T-helper 1 cell treated with Interleukin-12 subunit alpha and Interleukin-12 subunit beta and Interleukin-4 antibody, amounts not matched to agents 30 μg/mL and 1 μg/mL, for 36 hours (primary cell): ENCODE data around the gene GRM7.

Experiments used
- H3K27ac Mint-ChIP-seq: one replicate; pipeline ENCODE4 v1.8.0; 2021; ENCODE audit warnings: mild to moderate bottlenecking, mixed read lengths
- H3K27me3 Mint-ChIP-seq: one replicate; pipeline ENCODE4 v1.8.0; 2021; ENCODE audit warnings: low read depth, mixed read lengths
- H3K36me3 Mint-ChIP-seq: one replicate; pipeline ENCODE4 v1.8.0; 2021; ENCODE audit warnings: low read depth, mixed read lengths
- H3K4me1 Mint-ChIP-seq: one replicate; pipeline ENCODE4 v1.8.0; 2021; ENCODE audit warnings: low read depth, mixed read lengths
- H3K4me3 Mint-ChIP-seq: one replicate; pipeline ENCODE4 v1.8.0; 2021; ENCODE audit warnings: mild to moderate bottlenecking, moderate library complexity, mixed read lengths
- H3K9me3 Mint-ChIP-seq: one replicate; pipeline ENCODE4 v1.8.0; 2021; ENCODE audit warnings: mixed read lengths

GRM7 gene

DNA sequence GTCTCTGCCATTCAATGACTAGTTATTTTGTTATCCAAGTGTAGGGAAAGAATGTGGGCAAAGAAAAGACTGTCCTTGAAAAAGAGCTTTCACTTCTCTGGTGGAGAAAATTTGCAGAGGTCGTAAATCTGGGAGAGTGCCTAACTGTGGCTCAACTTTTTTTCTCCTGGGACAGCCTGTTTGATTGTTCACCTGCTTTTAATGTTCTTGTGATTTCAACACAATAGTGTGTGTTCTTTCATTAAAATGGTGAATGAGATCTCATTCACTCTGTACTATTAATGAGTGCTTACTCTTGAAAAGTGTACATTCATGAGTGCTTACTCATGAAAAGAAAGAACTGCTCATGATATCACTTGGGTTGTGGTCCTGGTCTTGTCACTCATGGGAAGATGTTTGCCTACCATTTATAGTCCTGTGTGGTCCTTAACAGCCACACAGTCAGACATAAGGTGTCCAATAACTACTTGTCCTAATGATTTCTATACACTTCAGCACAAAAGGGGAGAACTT, 567.3 kb downstream of the GRM7 start:
- Mint-ChIP-seq H3K4me1 (no peaks in the 10 kb centered on the region), H3K27me3 (no peaks in the 10 kb centered on the region), H3K9me3 (peaks cover 10% of the 10 kb centered on the region), H3K4me3 (no peak overlapping the region), H3K27ac (no peak overlapping the region), H3K36me3 (no peaks in the 10 kb centered on the region)

- Mint-ChIP-seq H3K4me3 (no peak overlapping the region), H3K9me3 (peaks cover 17% of the 10 kb centered on the region), H3K27me3 (no peaks in the 10 kb centered on the region), H3K27ac (no peak overlapping the region), H3K36me3 (no peaks in the 10 kb centered on the region), H3K4me1 (no peaks in the 10 kb centered on the region)
Observed at GRCh38 chr3:7432610-7433009, 571.7 kb downstream of the GRM7 start.

DNA sequence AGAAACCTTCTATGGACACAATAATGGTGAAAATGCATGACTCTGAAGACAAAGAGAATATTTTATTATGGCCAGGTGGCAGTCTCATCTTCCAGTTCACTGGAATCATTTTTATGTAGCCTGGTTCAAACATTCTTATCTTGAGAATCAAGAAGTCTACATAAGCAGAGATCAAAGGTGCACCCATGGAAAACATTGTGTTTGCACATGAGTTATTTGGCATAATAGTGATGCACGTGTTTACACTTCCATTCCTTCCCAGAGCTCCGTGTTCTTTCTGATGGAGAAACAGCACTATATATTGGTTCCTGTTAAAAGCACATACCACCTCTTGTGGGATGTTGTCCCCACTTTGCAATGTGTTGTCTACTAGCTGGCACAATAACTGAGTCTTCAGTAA, 572.2 kb downstream of the GRM7 start:
- Mint-ChIP-seq H3K27me3 (no peaks in the 10 kb centered on the region), H3K27ac (no peak overlapping the region), H3K36me3 (no peaks in the 10 kb centered on the region), H3K9me3 (peaks cover 16% of the 10 kb centered on the region), H3K4me3 (no peak overlapping the region), H3K4me1 (no peaks in the 10 kb centered on the region)

GRCh38 chr3:7436542-7436941, 575.6 kb downstream of the GRM7 start:
- no peaks in the 10 kb centered on the region for H3K36me3 Mint-ChIP-seq
- H3K9me3 Mint-ChIP-seq, result peaks cover 9% of the 10 kb centered on the region

GRCh38 chr3:7437231-7437630, 576.3 kb downstream of the GRM7 start:
- H3K4me1 Mint-ChIP-seq, result no peaks in the 10 kb centered on the region
- H3K27ac Mint-ChIP-seq, result no peak overlapping the region
- no peaks in the 10 kb centered on the region for H3K27me3 Mint-ChIP-seq
- H3K9me3 Mint-ChIP-seq, result peaks cover 9% of the 10 kb centered on the region
- no peak overlapping the region for H3K4me3 Mint-ChIP-seq
- no peaks in the 10 kb centered on the region for H3K36me3 Mint-ChIP-seq

More at GRCh38 chr3:7436542-7436941, 575.6 kb downstream of the GRM7 start:
- Mint-ChIP-seq H3K27ac (no peak overlapping the region), H3K4me1 (no peaks in the 10 kb centered on the region), H3K27me3 (no peaks in the 10 kb centered on the region), H3K4me3 (no peak overlapping the region)

DNA sequence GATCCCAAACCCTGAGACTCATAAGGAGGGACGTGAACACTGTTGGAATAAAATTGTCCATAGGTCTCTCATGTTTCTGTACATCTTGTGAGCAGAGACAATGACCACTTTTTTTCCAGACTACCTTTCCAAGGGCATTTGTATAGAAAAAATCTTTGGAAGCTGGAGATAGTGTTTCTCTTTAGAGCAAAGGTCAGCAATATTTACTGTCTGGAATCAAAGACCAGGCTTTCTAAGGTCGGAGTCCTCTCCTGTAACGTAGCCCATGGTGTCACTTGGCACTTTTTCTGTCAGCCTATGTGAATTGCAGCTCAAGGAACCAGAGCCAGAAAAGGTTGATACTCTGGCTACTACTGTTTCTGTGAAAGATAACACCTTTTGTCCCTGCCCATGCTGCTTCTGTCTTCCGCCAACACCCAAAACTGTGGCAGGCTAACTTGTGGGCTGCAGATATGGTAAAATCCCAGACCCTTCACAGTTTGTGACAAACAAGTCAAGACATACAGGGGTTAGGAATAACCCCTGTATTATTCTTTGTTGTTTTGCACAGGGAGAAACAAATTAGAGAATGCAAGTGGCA, 578.3 kb downstream of the GRM7 start:
- Mint-ChIP-seq H3K27ac (no peak overlapping the region), H3K9me3 (peaks cover 3% of the 10 kb centered on the region), H3K4me3 (no peak overlapping the region), H3K36me3 (no peaks in the 10 kb centered on the region), H3K27me3 (no peaks in the 10 kb centered on the region), H3K4me1 (no peaks in the 10 kb centered on the region)

DNA sequence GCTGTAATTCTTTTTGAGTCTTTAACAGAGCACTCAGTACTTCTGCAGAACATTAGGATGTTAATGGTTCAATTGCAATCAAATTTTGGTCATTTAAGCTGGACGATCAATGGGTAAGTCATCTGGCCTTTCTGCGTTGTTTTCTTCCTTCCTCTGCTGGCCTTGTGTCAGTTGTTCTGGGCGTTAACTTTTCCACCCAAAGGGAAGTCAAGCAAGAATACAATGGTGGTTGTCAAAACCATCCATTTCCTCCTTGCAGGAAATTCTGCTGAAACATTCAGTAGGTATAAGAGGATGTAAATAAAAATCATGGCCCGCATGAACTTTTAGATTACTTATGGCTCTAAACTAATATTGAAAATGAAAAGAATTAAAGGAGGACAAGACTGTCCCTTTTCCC, 584.0 kb downstream of the GRM7 start:
- H3K4me1 Mint-ChIP-seq, result no peaks in the 10 kb centered on the region
- no peaks in the 10 kb centered on the region for H3K36me3 Mint-ChIP-seq
- no peak overlapping the region for H3K27ac Mint-ChIP-seq
- no peaks in the 10 kb centered on the region for H3K27me3 Mint-ChIP-seq
- no peak overlapping the region for H3K4me3 Mint-ChIP-seq
- H3K9me3 Mint-ChIP-seq, result peaks cover 4% of the 10 kb centered on the region

- H3K27ac Mint-ChIP-seq, result no peak overlapping the region
- no peak overlapping the region for H3K4me3 Mint-ChIP-seq
- no peaks in the 10 kb centered on the region for H3K27me3 Mint-ChIP-seq
- no peaks in the 10 kb centered on the region for H3K36me3 Mint-ChIP-seq
- H3K9me3 Mint-ChIP-seq, result peaks cover 4% of the 10 kb centered on the region
- H3K4me1 Mint-ChIP-seq, result no peaks in the 10 kb centered on the region
Observed at GRCh38 chr3:7445331-7445730, 584.4 kb downstream of the GRM7 start.

- Mint-ChIP-seq H3K4me3 (no peak overlapping the region), H3K9me3 (peaks cover 9% of the 10 kb centered on the region), H3K4me1 (no peaks in the 10 kb centered on the region), H3K27me3 (no peaks in the 10 kb centered on the region), H3K36me3 (no peaks in the 10 kb centered on the region), H3K27ac (no peak overlapping the region)
Observed at GRCh38 chr3:7447197-7447769, 586.4 kb downstream of the GRM7 start.

GRCh38 chr3:7456386-7456785, 595.5 kb downstream of the GRM7 start:
- Mint-ChIP-seq H3K27ac (no peak overlapping the region), H3K27me3 (no peaks in the 10 kb centered on the region), H3K4me3 (no peak overlapping the region), H3K36me3 (no peaks in the 10 kb centered on the region), H3K4me1 (no peaks in the 10 kb centered on the region), H3K9me3 (peaks cover 6% of the 10 kb centered on the region)

DNA sequence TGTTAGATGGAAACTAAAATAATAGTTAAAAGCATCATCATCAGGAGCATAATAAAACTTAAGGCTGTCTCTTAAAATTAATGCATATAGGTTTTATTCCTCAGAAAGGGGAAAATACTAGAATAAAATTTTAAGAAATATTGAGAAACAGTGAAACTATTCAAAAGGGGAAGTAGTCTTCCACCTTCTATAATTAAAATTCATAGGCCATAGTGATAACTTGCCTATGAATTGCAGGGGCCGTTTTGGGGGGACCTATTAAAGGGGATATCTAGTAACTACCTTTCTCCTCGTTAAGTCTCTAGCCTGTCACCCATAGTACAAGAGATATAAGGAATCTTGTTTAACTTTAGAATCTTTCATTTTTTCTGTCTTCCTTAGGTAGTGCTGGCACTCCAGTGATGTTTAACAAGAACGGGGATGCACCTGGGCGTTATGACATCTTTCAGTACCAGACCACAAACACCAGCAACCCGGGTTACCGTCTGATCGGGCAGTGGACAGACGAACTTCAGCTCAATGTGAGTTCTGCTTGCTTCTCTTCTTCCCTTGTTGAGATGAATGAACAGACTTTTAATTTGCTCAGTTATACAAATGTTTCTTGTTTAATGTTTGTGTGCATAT, 600.4 kb downstream of the GRM7 start:
- Mint-ChIP-seq H3K36me3 (no peaks in the 10 kb centered on the region), H3K4me1 (no peaks in the 10 kb centered on the region), H3K27ac (no peak overlapping the region), H3K9me3 (peaks cover 5% of the 10 kb centered on the region), H3K4me3 (no peak overlapping the region), H3K27me3 (no peaks in the 10 kb centered on the region)

- no peak overlapping the region for H3K27ac Mint-ChIP-seq
- no peaks in the 10 kb centered on the region for H3K4me1 Mint-ChIP-seq
- H3K36me3 Mint-ChIP-seq, result no peaks in the 10 kb centered on the region
- no peaks in the 10 kb centered on the region for H3K27me3 Mint-ChIP-seq
- H3K9me3 Mint-ChIP-seq, result peaks cover 13% of the 10 kb centered on the region
- no peak overlapping the region for H3K4me3 Mint-ChIP-seq
Observed at GRCh38 chr3:7469866-7470265, 609.0 kb downstream of the GRM7 start.

DNA sequence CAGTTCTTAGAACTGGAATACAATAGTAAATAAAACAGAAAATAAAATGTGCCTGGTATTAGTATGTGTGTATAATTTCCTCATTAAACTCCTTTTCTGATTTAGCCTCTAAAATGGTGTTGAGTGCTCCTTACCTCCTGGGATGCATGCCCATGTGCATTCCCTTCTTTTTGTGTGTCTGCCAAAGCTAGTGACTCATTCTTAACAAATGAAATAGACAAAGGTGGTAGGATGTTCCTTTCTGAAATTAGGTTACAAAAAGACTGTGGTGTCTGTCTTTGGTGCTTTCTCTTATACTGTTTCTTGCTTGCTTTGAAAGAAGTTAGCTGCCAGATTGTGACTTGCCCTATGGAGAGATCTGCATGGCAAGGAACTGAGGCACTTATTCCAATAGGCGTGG, 623.7 kb downstream of the GRM7 start:
- Mint-ChIP-seq H3K27me3 (no peaks in the 10 kb centered on the region), H3K36me3 (no peaks in the 10 kb centered on the region), H3K4me1 (no peaks in the 10 kb centered on the region)

GRCh38 chr3:7487763-7488162, 626.8 kb downstream of the GRM7 start:
- Mint-ChIP-seq H3K9me3 (no peaks in the 10 kb centered on the region), H3K36me3 (no peaks in the 10 kb centered on the region), H3K4me3 (no peak overlapping the region), H3K27me3 (no peaks in the 10 kb centered on the region), H3K27ac (no peak overlapping the region), H3K4me1 (no peaks in the 10 kb centered on the region)

More for the DNA sequence above, 623.7 kb downstream of the GRM7 start:
- Mint-ChIP-seq H3K4me3 (no peak overlapping the region), H3K27ac (no peak overlapping the region), H3K9me3 (no peaks in the 10 kb centered on the region)

GRCh38 chr3:7489417-7489816, 628.5 kb downstream of the GRM7 start:
- no peaks in the 10 kb centered on the region for H3K9me3 Mint-ChIP-seq
- H3K4me3 Mint-ChIP-seq, result no peak overlapping the region
- no peaks in the 10 kb centered on the region for H3K27me3 Mint-ChIP-seq

More at GRCh38 chr3:7489417-7489816, 628.5 kb downstream of the GRM7 start:
- Mint-ChIP-seq H3K27ac (no peak overlapping the region), H3K4me1 (no peaks in the 10 kb centered on the region), H3K36me3 (no peaks in the 10 kb centered on the region)
